Heart left ventricle (tissue), 16 donors: ENCODE measurements around the gene POLR2B. TPM values are rescaled to one million over a fixed set of nuclear protein-coding genes. Genes with fewer than 3 reads are reported as not detected.
A peak's percentile ranks its signal among the peaks of the same experiment; 100 is the strongest.

Source experiments
- ATAC-seq, 4 donors: fragments of 200-7000 bp; cut with Tn5 transposase; one replicate each; pipeline ENCODE4 v1.9.1; 2020 to 2022; ENCODE audit warnings: moderate library complexity in 4 of 4, mild to moderate bottlenecking in 3 of 4, moderate number of reproducible peaks in 1 of 4
- DNase-seq, 5 donors: peaks; one replicate each; pipeline ENCODE4 v3.0.0-alpha.2; 2020
- H3K27ac ChIP-seq, 12 donors: fragments of 200-600 bp; sonication (generic) in 4 of 12; one replicate each; pipeline versions ENCODE4 v1.5.0 to v1.8.0; 2016 to 2022; ENCODE audit warnings: mild to moderate bottlenecking in 2 of 12
- H3K27me3 ChIP-seq, 9 donors: fragments of 200-600 bp; sonication (generic) in 2 of 9; one replicate each; pipeline versions ENCODE4 v1.5.1 to v1.8.0; 2016 to 2022; ENCODE audit warnings: mild to moderate bottlenecking in 3 of 9
- H3K36me3 ChIP-seq, 9 donors: fragments of 200-600 bp; sonication (generic) in 2 of 9; one replicate each; pipeline versions ENCODE4 v1.5.0 to v1.8.0; 2018 to 2022; ENCODE audit warnings: mild to moderate bottlenecking in 2 of 9
- H3K4me1 ChIP-seq, 12 donors: fragments of 200-600 bp; sonication (generic) in 4 of 12; one replicate each; pipeline versions ENCODE4 v1.5.0 to v1.8.0; 2016 to 2022; ENCODE audit warnings: mild to moderate bottlenecking in 3 of 12
- H3K4me3 ChIP-seq, 12 donors: fragments of 200-600 bp; sonication (generic) in 4 of 12; one replicate each; pipeline versions ENCODE4 v1.5.0 to v1.8.0; 2017 to 2022; ENCODE audit warnings: mild to moderate bottlenecking in 9 of 12, moderate library complexity in 4 of 12
- H3K9me3 ChIP-seq, 12 donors: fragments of 200-600 bp; sonication (generic) in 4 of 12; one replicate each; pipeline versions ENCODE4 v1.5.0 to v1.8.0; 2016 to 2022; ENCODE audit warnings: mild to moderate bottlenecking in 1 of 12
- CTCF ChIP-seq, 12 donors: fragments of 200-600 bp; sonication (generic) in 4 of 12; IDR thresholded peaks; one replicate each; pipeline versions ENCODE4 v1.5.0 to v1.8.0; 2018 to 2022; ENCODE audit warnings: antibody characterized with exemption in 12 of 12, mild to moderate bottlenecking in 5 of 12
- POLR2A ChIP-seq, 2 donors: fragments of 450-650 bp; IDR thresholded peaks; one replicate each; pipeline ENCODE4 v1.6.1; 2017; ENCODE audit warnings: antibody characterized with exemption in 2 of 2, mild to moderate bottlenecking in 2 of 2, moderate library complexity in 2 of 2
- WGBS, 4 donors: extraction: QIAGEN DNeasy Blood & Tissue Kit in 2 of 4; methylation state at CpG; one replicate each; pipeline versions ENCODE4 v1.1.5 to v1.1.7; 2013 to 2018; 5-methylcytosine and 5-hydroxymethylcytosine counted together
- intact Hi-C, 10 donors: fragments of 100-400 bp; cut with DNase I; formaldehyde crosslinking; loops; one replicate each; pipeline versions ENCODE4 v1.11.1 to v1.14.2; 2022
- polyA plus RNA-seq, 2 donors: library from polyadenylated mRNA; stranded (reverse); fragments of 200-250 nt; gene quantifications; one replicate each; pipeline ENCODE4 v1.2.3, GENCODE V29; 2013
- total RNA-seq, 9 donors: library from RNA; depleted of rRNA in 2 of 9; stranded (reverse); fragments of >200 nt in 2 of 9; fragmentation: NEBNext Ultra II Directional in 3 of 9; extraction: Animal tissue kit (Norgen Biotek cat#: 25700) in 3 of 9; gene quantifications; one replicate each; pipeline versions ENCODE4 v1.1.0 to v1.2.4, GENCODE V29; 2016 to 2023
- donor health status: ischemic (EF 13 %, LVEDD 7.1; RV severe dilation, severe dysfunction).
- donor health status: healthy with polysubstance abuse.
- donor health status: DM: no; HTN: yes; CAD: no.
- donor health status: DM: no; HTN: no; CAD: no.
- donor health status: ischemic (EF 25% LVEDD 6.9; RV normal size, moderate dysfunction).
- donor health status: ischemic (EF 25% LVEDD 5.7; RV mildly dilated, moderate dysfunction).
- donor health status: healthy.
- donor health status: DM: yes; HTN: yes; CAD: no.
- donor health status: ischemic (EF 35%, LVEDD 5.7; RV mildly dilated, moderate dysfunction).
- donor health status: nonischemic (EF 11% LVEDD 7.7; RV severe dilation, severe dysfunction).
- donor health status: DM: yes; HTN: yes; CAD: no.
- donor health status: PGD.
- donor health status: ischemic (EF 29% LVEDD 5.4; RV normal size, mild dysfunction).
- donor health status: nonischemic (EF 23%, LVEDD 6.1; RV moderate dilation, normal function).

Gene POLR2B
- total and polyA plus RNA-seq, 11 donors: 19.4 to 87.0 (median 73.0) TPM

- ATAC-seq: peak in 2 of 4 donors; percentile 0 to 9
- 2 to 6% (median 4%) methylated on average over 19 to 35 of the region's 35 CpGs for WGBS, 4 donors
- peaks cover 0 to 36% (median 30%) of the 10 kb centered on the region in 9 donors for H3K36me3 ChIP-seq
- peaks cover 0 to 20% (median 10%) of the 10 kb centered on the region in 12 donors for H3K9me3 ChIP-seq
- no peaks in the 10 kb centered on the region for H3K27me3 ChIP-seq
- peak in 1 of 5 donors; percentile 34 for DNase-seq
- H3K4me3 ChIP-seq: peak overlapping the region; percentile 74 to 97 (median 93)
- peak overlapping the region in 8 of 12 donors; percentile 79 to 93 (median 90) for H3K27ac ChIP-seq
- intact Hi-C loops: loop anchor here in 8 of 10 donors (2.0 to 10.0 kb wide), 4 partner anchors 62 to 136 kb away; partner anchors contain the start of genes REST (in 6 of the 8) and IGFBP7 (in 1 of the 8)
- TF ChIP-seq CTCF (IDR thresholded peaks at IDR 0.05) (no peak), POLR2A (IDR thresholded peaks at IDR 0.05) (no peak)
- H3K4me1 ChIP-seq: peaks cover 5 to 52% (median 39%) of the 10 kb centered on the region in 12 donors
Observed at GRCh38 chr4:56976283-56976836, 2.3 kb upstream of the POLR2B start.

GRCh38 chr4:56976837-56977320 is 1.8 kb upstream of the POLR2B start:
- no peaks in the 10 kb centered on the region for H3K27me3 ChIP-seq
- peak overlapping the region; percentile 74 to 97 (median 93) for H3K4me3 ChIP-seq
- peaks cover 5 to 57% (median 44%) of the 10 kb centered on the region in 12 donors for H3K4me1 ChIP-seq
- peak in 3 of 5 donors; percentile 41 to 76 (median 52) for DNase-seq
- H3K9me3 ChIP-seq: peaks cover 0 to 20% (median 10%) of the 10 kb centered on the region in 12 donors
- TF ChIP-seq CTCF (IDR thresholded peaks at IDR 0.05) (peak in 2 of 12 donors; percentile 13 to 28), POLR2A (IDR thresholded peaks at IDR 0.05) (no peak)
- intact Hi-C loops: loop anchor here in 8 of 10 donors (2.0 to 10.0 kb wide), 4 partner anchors 62 to 135 kb away; partner anchors contain the start of genes REST (in 6 of the 8) and IGFBP7 (in 1 of the 8)
- WGBS, 4 donors: 0 to 2% (median 1%) methylated on average over 12 to 46 of the region's 46 CpGs
- peaks cover 0 to 31% (median 25%) of the 10 kb centered on the region in 9 donors for H3K36me3 ChIP-seq
- peak in 3 of 4 donors; percentile 7 to 49 (median 30) for ATAC-seq
- H3K27ac ChIP-seq: peak overlapping the region; percentile 69 to 97 (median 86)

DNA sequence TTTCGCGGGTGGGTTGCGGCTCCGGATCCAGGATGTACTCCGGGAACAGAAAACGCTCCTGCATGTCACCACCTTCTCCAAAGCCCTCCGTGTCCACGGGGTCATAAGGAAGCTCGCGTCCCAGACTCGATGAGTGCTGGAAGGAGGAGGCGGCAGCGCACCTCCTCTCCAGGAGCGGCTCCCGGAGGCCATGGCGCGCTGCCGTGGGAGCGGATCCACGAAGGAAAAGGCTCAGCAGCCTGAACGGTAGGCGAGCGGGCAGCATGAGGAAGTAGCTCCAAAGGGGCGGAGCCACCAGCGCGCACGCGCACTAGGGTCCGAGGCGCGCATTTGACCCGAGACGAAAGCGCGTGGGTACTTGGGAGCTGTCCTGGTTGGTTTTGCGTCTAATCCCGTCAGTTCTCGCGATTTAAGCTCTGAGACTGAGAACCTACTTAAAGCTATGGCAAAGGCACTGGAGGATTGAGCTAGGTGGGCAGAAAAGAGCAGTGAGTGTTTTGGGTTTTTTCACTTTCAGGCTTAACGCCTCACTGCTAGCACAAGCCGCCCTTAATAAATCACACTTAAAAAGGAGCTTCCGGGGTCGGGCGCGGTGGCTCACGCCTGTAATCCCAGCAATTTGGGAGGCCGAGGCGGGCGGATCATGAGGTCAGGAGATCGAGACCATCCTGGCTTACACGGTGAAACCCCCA is 1.2 kb upstream of the POLR2B start, which contains the start of gene NOA1:
TSS of gene NOA1 (minus strand) at position 286 of the 692 bp plus-strand sequence. CDS start at position 265, 21 bp downstream.
- Histone ChIP-seq H3K4me3 (peak within 1 kb of the TSS; percentile 74 to 97 (median 93)), H3K9me3 (peaks cover 0 to 18% (median 9%) of the 10 kb centered on the region in 12 donors), H3K36me3 (peaks cover 0 to 25% (median 19%) of the 10 kb centered on the region in 9 donors), H3K27me3 (no peaks in the 10 kb centered on the region), H3K27ac (peak within 1 kb of the TSS; percentile 69 to 97 (median 86)), H3K4me1 (peaks cover 5 to 63% (median 50%) of the 10 kb centered on the region in 12 donors)
- no peak for TF ChIP-seq CTCF (IDR thresholded peaks at IDR 0.05)
- TF ChIP-seq POLR2A (IDR thresholded peaks at IDR 0.05): peak in 1 of 2 donors; percentile 82
- intact Hi-C loops: loop anchor here in 8 of 10 donors (2.0 to 10.0 kb wide), 5 partner anchors 17 to 135 kb away; partner anchors contain the start of genes REST (in 6 of the 8) and IGFBP7 (in 1 of the 8)
- peak; percentile 88 to 92 (median 90) for ATAC-seq
- DNase-seq: peak; percentile 97 to 99 (median 98)
- 0 to 1% (median 1%) methylated on average over 29 to 51 of the region's 51 CpGs for WGBS, 4 donors
